ENCODE results near the gene RMDN2.
A peak's percentile ranks its signal among the peaks of the same experiment; 100 is the strongest.
"Not testable (repeated sequence)": the region's sequence is repeated elsewhere in the genome, so short reads cannot be mapped to it uniquely, and the experiment has no call there.

RMDN2 gene

DNA sequence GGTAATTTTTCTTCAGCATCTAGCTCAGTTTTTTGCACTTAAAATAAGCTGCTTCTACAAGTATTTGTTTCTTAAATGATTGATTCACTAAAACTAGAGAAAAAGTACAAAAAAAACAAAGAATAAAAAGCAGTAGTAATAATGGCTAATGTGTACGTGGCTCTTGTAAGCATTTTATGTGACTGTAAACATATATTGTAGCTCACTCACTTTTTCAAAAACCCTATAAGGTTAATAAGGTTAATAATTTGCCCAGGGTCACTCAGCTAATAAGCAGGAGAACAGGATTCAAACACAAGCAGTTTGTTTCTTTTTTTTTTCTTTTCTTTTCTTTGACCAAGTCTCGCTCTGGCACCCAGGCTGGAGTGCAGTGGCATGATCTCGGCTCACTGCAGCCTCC, 67.5 kb downstream of the RMDN2 start:
- no peak for DNase-seq (ENCODE audit: low spot score)

DNA sequence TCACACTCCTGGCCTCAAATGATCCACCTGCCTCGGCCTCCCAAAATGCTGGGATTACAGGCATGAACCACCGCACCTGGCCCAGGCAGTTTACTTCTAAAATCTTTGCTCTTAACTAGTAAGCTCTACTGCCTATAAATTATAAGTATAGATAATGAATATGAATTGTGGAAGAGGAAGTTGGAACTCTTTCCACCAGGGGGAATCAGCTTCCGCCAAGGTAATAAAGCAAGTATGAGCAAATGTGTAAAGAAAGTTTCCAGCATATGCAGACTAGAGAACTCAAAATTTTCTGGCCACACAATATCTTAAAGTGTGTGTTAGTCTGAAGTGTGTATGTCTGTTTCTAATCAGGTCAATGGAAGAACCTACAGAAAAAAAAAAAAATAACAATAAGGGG, 68.1 kb downstream of the RMDN2 start:
- DNase-seq (ENCODE audit: low spot score) = no peak

DNA sequence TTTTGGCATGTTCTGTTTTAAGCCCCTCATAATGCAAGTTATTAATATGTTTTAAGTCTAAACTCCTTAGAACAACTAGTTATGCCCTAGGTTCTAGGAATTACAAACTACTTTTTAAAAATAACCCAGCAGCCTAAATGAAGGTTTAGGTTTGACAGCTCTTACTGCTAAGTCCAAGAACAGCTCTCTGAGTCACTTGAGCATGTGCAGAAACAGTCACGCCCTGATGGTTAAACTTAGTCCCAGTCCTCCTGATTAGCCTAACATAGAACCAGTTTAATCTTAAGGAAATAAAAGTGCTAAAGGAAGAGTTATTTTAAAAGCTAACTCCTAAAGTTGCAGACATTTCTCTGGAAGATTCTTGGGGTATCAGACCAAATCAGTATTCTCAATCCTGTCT, 72.5 kb downstream of the RMDN2 start:
- DNase-seq (ENCODE audit: low spot score) = no peak

DNA sequence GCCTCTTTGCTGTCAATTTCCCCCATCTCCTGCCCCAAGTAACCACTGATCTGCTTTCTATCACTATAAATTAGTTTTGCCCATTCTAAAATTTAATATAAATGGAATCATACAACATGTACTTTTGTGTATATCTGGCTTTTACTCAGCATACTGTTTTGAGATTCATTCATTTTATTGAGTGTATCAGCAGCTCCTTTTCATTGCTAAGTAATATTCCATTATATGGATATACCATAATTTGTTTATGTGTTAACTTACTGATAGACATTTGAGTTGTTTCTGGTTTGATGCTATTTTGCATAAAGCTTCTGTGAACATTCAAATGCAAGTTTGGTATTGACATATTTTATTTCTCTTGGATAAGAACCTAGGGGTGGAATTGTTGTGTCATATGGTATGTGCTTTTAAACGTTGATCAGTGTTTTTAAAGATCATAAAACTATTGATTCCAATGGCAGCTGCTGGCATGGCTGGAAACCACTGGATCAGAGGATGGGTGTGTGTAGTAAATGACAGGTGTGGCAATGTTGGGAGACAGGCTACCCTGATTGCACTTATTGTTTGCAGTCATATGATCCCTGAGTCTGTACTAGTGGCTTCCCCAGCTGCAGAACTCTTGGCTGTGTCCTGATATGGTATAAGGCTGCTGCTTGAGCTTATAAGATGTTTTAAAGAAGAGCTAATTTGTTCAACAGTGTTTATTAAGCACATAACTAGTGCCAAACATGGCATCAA, 75.6 kb downstream of the RMDN2 start:
- no peak for DNase-seq (ENCODE audit: low spot score)

DNA sequence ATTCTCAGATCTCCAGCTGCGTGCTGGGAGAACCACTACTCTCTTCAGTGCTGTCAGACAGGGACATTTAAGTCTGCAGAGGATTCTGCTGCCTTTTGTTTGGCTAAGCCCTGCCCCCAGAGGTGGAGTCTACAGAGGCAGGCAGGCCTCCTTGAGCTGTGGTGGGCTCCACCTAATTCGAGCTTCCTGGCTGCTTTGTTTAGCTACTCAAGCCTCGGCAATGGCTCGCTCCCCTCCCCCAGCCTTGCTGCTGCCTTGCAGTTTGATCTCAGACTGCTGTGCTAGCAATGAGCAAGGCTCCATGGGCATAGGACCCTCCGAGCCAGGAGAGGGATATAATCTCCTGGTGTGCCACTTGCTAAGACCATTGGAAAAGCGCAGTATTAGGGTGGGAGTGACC, 85.1 kb downstream of the RMDN2 start:
- not testable (repeated sequence) for DNase-seq (ENCODE audit: low spot score)

DNA sequence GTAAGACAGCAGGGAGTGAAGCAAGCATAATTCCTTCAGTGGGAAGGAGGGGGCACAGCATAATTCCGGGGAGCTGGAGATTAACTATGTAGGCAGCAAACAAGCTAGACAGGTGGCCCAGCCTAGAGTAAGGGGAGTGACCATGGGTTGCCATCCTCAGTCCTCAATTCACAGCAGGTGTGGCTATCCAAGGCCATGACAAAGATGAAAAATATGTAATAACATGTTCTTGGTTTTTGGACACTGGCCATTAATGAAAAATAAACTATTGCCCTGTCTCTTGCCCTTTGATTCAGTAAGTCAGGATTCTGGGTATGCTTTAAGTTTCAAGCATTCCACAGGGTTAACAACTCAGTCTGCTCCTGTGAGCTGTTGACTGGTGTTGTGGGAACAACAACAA, 85.9 kb downstream of the RMDN2 start:
- no peak for DNase-seq (ENCODE audit: low spot score)

DNA sequence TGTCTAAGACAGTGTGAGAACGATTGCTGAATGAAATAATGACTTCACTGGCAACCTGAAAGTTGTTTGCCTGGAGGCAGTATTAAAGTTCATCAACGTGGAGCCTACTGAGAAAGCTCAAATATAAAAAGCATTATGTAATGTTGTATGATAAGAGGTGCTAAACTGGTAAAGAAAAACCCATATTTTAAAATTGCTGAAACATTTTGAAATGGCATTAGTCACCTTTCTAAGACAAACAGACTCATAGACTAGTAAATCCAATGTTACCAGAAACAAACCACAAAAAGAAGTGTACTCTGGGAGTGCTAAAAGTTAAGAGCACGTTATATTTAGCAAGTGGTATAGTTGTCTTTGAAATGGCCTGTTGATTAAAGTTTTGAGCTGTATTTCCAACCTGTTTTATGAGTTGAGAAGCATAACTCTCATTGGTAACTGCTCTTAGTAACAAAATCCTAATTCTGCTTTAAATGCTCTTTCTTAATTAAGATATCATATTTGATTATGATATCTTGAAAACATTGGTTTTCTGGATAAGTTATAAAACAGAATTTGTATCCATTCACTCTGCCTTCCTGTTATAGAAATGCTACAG, 88.2 kb downstream of the RMDN2 start:
- DNase-seq (ENCODE audit: low spot score) = no peak

DNA sequence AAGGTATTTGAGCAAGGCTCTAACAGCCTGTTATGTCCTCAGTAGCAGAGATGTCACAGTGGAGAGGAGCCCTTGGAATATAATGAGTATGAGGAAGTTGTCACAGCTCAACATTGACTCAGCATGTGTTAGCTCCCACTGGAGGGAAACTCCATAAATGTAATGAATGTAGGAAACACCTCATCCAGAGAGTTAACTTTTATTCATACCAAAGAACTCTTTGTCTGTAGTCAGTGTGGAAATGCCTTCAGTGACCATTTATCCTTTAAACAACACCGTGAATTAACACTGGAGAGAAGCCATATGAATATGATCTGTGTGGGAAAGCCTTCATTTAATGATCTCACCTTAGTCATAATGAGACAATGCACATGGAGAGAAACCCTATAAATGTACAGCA, 91.1 kb downstream of the RMDN2 start:
- DNase-seq (ENCODE audit: low spot score) = no peak

DNA sequence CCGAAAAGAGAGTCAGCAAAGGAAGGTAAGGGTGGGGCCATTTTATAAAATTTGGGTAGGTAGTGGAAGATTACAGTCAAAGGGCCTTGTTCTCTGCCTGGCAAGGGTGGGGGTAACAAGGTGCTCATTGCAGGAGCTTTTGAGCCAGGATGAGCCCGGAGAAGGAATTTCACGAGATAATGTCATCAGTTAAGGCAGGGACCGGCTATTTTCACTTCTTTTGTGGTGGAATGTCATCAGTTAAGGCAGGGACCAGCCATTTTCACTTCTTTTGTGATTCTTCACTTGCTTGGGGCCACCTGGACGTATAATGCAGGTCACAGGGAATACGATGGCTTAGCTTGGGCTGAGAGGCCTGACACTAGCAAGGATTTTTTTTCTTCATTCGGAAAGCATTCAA, 92.7 kb downstream of the RMDN2 start:
- no peak for DNase-seq (ENCODE audit: low spot score)

DNA sequence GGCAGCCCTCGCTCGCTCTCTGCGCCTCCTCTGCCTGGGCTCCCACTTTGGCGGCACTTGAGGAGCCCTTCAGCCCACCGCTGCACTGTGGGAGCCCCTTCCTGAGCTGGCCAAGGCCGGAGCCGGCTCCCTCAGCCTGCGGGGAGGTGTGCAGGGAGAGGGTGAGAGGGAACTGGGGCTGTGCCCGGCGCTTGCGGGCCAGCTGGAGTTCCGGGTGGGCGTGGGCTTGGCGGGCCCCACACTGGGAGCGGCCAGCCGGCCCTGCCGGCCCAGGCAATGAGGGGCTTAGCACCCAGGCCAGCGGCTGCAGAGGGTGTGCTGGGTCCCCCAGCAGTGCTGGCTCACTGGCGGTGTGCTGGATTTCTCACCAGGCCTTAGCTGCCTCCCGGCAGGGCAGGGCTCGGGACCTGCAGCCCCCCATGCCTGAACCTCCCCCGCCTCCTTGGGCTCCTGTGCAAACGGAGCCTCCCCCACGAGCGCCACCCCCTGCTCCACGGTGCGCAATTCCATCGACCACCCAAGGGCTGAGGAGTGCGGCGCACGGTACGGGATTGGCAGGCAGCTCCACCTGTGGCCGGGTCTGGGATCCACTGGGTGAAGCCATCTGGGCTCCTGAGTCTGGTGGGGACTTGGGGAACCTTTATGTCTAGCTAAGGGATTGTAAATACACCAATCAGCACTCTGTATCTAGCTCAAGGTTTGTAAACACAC, 95.4 kb downstream of the RMDN2 start:
- not testable (repeated sequence) for DNase-seq (ENCODE audit: low spot score)

DNA sequence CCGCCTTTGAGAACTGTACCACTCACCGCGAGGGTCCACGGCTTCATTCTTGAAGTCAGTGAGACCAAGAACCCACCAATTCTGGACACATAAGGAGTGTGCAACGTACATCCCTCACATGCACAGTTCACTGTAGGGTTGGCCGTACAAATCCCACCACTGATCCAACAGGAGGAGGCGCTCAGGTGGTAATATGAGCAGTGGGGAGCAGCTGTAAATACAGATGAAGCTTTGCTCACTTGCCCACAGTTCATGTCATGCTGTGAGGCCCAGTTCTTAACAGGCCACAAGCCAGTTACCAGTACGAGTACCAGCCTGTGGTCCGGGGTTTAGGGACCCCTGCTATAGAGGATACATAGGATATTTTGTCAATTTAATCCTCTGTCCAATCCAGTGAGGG, 96.5 kb downstream of the RMDN2 start:
- DNase-seq (ENCODE audit: low spot score) = no peak

DNA sequence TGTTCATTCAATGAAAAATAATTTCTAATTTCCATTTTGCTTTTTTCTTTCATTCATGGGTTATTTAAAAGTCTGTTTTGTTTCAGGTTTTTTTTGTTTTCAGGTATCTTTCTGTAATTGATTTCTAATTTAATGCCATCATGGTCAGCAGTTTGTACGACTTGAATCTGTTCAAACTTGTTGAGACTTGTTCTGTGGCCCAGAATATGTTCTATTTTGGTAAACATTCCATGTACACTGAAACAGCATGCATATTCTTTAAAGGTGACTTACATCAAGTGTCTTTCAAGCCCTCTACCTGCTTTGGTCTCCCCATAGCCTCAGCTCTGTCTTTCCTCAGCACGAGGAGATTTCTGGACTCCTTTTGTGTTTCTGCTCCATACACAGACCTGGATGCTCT, 101.8 kb downstream of the RMDN2 start:
- no peak for DNase-seq (ENCODE audit: low spot score)

DNA sequence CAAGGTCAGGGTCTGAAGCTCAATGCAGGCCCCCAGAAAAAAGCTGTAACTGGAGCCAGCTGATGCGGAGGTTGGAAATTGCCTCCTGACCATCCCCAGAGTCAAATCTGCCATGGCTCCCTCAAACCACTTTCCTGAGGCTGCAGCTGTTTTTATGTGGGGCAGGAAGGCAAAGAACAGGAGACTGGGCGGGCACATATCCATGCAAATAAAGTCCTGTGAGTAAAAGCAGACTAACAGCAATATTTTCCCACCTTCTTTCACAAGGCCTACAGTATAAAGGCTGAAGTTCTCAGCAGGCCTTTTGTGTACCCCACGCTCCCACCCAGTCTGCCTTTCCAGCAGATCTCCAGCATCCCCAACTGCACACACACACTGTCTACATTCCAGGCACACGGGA, 103.7 kb downstream of the RMDN2 start:
- DNase-seq (ENCODE audit: low spot score) = no peak

DNA sequence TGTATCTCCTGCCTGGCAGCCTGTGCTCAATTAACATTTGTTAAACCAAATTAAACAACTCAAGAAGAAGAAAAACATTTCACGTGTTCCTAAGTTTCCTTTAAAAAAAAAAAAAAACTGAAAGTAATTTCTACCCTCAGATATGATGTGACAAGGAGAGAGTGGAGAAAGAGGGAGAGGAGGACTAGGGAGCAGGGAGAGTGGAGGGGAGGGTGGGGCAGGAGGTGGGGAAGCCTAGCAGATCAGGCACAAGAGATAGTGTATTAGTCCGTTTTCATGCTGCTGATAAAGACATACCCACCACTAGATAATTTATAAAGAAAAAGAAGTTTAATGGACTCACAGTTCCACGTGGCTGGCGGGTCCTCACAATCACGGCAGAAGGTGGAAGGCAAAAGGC, 104.4 kb downstream of the RMDN2 start:
- no peak for DNase-seq (ENCODE audit: low spot score)

DNA sequence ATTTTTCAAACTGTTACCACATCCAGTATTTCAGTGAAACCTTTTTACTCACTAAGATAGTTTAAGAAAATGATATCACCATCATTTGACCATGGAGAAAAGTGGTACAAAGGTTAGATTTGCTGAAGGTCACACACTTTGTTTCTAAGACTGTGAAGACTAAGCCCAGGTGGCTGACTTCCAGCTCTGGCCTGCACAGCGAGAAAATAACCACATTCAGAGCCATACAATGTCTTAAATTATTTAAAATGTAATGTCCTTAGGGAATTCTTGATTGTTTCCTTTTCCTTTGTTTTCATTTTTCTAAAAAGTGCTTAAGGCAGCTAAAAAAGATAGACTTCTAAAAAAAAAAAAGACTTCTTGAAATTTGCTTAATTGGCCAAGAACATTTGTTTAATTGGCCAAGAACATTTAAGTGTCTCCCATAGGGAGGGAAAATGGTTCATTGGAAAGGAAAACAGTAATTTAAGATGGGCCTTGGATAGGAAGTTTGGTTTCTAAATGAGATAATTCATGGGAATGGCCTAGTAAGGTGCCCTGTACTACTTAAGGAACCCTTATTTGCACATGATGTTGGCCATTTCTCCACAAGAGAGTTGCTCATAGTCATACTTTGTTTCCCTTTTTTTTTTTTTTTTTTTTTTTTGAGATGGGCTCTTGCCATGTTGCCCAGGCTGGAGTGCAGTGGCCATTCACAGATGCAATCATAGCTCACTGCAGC, 105.7 kb downstream of the RMDN2 start:
- DNase-seq (ENCODE audit: low spot score) = no peak

DNA sequence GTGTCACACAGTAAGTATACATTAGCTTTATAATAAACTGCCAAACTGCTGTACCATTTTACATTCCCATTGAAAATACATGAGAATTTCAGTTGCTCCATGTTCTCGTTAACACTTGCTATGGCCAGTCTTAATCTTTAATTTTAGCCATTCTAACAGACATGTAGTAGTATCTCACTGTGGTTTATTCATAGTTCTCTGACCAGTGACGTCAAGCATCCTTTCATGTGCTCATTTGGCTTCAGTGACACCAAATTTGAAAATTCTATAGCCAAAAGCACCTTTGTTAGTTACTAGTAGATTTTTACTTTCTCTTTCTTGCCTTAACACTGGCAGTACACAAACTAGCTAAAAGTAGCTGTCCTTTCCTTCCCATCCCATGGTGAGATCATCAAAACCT, 107.9 kb downstream of the RMDN2 start:
- no peak for DNase-seq (ENCODE audit: low spot score)

DNA sequence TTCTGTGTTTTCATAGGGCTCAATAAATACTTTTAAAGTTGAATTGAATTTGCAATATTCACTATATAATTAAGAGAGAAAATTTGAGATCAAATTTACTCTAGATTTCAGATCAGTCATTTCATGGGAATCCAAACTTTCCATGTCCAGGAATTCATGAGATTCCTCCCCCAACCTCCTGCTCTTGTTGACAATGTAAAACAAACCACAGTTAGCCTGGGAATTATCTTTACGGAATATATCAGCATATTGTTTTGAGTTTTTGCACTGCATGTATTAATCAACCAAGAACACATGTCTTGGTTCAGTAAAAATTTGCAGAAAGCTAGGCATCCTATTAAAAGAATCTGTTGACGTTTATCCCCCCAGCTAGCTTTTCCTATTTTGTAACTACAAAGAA, 108.6 kb downstream of the RMDN2 start:
- DNase-seq (ENCODE audit: low spot score) = no peak

DNA sequence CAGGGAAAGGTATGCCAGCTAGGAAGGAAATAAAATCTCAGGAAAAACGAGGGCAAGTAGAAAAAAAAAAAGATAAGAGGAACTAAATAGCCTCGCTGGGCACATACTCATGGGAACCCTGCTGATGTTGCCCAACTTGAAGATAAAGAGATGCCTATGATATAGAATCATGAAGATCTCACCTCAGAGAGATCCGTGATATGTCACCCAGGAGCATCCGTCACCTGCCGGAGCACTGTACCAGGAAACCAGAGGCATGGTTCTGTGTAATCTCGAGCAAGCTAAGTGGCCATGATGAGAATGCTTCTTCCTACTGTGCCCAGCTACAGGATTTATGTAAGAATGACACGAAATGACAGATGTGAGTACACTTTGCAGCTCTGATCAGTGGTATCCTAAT, 110.9 kb downstream of the RMDN2 start:
- no peak for DNase-seq (ENCODE audit: low spot score)

DNA sequence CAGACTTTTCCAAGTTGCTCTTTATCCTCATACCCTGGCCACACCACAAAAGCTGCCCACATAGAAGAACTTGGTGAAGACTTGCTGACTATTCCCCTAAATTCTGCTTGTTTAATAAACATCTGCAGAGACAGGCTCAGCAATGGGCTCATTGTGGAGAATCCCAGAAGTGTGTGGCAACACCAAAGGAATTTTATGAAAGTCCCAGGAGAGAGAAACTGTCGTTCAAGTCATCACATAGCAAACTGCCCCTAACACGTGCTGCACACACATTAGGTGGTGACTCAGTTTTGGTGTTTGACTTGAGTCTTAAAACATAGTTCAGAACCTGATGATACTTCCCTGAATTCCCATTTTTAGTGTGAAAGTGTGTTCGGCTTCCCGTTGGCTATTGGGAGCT, 112.2 kb downstream of the RMDN2 start:
- no peak for DNase-seq (ENCODE audit: low spot score)

DNA sequence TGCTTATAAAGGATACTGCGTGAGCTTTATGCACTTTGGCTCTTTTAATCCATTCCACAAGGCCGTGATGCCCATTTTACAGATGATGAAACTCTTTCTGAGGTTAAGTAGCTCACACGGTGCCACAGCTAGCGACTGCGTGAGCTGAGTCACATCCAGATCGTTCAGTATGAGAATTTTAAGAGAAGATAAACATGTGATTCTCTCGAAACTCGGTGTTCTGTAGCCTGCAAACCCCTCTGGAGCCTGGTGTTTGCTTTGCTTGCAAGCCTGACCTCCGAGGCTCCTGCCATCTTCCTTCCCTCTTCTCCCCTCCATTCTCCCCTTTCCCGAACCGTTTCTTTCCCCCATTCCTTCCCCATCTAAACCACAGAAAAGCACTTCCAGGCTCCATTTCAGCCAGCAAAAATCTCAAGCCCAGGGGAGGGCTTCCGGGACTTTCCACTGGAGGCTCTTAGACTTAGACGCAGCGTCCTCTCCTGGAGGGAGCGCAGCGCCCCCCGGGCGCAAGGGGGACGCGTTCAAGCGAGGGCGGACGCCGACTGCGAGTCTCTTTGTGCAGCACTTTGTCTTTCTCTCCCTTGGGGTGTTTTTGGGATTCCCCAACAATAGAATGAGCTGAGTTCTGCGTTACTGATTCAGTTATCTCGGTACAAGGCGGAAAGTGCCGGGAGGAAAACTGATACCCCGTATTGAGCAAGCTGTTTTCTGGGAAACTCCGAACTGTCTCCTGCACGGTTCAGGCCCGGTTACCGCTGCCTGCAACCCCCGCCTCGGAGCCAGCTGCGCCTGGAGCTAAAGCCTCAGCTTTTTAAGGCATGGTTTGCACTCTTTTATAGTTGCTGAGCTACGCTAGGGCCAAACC, 112.9 kb downstream of the RMDN2 start:
- peak; percentile 20 for DNase-seq (ENCODE audit: low spot score)

DNA sequence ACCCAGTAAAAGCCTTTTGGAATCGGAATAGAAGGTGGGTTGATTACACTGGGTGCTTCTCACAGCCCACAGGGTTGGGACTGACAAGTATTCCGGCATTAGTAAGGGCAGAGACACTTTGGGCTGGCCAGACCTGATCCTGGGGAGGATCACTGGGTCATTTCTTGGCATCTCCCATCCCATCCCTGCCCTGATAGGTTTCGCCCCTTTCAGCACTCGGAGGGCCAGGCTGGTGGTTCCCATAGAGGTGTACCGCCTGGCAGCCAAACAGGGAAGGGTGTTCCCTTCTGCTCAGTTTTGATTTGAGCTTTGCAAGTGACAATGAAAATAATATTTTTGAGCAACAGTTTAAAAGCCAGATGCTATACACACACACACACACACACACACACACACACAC, 113.6 kb downstream of the RMDN2 start:
- no peak for DNase-seq (ENCODE audit: low spot score)
